GM18873 (cell line): ENCODE measurements around the gene GPBAR1.

Source experiments
- ATAC-seq: cut with Tn5 transposase; IDR thresholded peaks from one replicate; pipeline ENCODE4 v1.9.1; 2021; ENCODE audit warnings: mild to moderate bottlenecking, moderate library complexity, moderate number of reproducible peaks; ENCODE audit not compliant: unreplicated experiment, low FRiP score

GPBAR1 gene

GRCh38 chr2:218238887-218239286 is 21.9 kb upstream of the GPBAR1 start:
- no peak for ATAC-seq

- no peak for ATAC-seq
These were observed 16.6 kb upstream of the GPBAR1 start for GRCh38 chr2:218244204-218244603.

DNA sequence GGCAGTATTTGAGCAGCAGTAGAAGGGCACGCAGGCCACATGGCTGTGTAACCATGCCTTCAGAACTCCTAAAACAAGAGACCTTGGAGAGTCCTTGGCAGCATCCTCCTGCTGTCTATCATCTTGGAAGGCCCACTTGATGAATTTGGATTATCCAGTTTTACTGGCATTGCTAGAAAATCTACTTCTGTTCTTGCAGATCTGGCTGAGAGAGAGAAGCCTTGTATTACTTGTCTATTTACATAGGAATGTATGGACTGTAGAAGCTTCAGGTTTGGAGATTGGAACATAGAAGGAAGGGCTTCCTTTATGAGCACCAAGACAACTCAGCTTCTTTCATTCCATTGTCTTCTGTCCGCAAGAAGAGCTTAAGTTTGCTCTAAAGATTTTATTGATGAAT is 16.1 kb upstream of the GPBAR1 start:
- no peak for ATAC-seq

DNA sequence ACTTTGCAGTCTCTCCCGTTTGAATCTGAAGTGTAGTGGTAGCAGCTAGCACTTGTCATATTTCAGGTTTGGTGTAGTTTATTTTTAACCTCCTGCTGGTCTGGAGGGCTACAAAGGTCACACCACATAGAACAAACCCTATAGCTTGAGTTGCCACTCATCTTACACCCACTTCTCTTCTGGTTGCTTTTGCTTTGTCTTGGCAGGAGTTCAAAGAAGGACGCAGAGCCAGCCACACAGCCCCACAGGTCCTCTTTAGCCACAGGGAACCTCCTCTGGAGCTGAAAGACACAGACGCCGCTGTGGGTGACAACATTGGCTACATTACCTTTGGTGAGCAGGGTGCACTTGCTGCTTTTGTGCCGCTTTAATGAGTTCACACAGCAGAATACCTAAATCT is 15.6 kb upstream of the GPBAR1 start:
- no peak for ATAC-seq

- no peak for ATAC-seq
These were observed 11.1 kb upstream of the GPBAR1 start for GRCh38 chr2:218249691-218250090.

DNA sequence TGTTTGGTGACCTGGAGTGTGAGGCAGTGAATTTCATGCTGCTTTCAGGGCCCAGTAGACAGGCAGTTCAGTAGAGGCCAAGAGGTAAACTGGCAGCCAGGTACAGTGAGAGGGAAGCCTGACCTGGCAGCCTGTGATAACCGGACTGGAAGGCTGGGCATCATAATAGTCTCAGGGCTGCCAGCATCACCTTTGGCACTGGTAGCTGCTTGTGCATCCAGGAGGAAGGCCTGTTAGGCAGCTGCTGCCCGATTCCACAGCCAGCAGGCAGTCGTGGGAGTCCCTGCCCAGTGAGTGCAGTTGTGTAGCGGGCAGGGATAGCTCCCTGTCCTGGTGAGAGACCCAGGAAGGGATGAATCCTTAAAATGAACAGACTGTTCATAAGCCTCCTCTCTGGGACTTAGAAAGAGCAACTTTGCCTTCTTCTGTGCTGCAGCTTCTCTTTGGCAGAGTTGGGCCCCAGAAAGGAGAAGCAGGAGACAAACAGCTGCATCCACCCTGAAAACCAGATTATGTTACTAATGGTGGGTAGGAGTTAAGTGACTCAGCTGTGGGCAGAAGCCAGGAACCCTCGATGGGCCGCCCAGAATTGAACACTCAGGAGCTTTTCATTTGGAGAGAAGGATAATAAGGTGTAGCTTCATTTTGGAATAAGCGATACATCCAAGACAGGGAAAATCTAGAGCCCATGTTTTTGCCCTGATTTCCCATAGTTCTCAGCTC is 8.1 kb upstream of the GPBAR1 start:
- no peak for ATAC-seq

GRCh38 chr2:218253232-218253625 is 7.6 kb upstream of the GPBAR1 start:
- ATAC-seq: no peak

DNA sequence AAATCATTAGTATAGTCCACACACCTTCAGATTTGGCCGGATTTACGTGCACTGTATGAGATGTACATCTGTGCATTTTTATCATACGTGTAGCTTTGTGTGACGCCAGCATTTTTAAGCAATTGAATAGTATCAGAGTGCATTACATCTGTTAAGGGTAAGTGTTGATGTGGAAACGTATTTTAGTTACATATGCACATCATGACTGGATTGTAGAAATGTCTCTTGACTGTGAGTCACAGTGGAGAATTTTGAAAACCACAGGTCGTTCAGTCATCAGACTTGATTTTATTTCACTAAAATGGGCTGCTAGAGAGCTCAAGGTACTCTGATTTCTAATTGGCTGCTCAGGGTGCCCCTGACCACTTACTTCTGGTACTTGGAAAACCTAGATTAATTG is 5.4 kb upstream of the GPBAR1 start:
- no peak for ATAC-seq

DNA sequence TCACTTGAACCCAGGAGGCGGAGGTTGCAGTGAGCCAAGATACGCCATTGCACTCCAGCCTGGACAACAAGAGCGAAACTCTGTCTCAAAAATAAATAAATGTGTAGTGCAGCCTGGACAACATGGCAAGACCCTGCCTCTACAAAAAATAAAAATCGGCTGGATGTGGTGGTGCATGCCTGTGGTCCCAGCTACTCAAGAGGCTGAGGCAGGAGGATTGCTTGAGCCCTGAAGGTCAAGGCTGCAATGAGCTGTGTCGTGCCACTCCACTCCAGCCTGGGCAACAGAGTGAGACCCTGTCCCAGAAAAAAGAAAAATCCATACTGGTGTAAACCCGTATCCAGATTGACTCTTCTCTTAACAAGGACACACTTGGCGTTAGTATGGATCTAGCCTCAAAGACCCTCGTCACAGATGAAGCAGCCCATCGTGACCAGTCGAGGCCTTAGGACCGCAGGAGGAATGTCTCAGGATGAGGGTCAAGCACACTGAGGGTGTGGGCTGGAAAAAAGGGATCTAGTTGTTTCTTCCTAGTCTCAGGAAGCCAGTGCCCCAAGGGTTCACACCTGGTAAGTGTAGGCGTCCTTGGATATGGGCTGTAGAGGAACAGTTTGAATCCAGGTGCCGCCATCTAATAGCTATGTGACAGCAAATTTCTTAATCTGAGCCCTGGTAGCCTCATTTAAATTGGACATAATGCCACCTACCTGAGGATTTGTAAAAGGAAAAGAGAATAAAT is 4.0 kb upstream of the GPBAR1 start:
- no peak for ATAC-seq

DNA sequence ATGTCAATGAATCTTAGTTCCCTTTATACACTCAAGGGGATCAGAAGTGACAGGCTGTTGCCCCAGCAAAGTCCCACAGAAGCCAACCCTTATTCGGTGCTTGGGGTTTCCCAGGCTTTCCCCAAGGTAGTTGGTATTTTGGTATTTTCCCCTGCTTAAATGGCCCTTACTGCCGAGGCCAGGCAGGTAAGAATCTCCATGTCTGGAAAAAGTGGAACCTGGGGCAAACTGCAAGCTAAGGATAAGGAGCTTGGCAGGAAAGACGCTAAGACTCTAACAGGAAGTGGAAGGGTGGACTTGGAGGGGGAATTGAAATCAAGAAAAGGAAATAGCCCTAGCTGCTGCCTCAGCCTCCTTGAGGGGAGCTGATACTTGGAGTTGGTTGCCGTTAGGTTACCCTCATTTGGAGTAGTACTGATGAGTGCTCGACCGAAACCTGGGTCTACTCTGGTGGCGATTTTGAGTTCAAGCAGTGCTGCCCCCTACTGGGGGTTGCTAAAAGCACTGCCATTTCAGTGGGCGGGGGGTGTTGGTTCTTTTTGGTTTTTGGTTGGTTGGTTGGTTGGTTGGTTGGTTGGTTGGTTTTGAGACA is 3.3 kb upstream of the GPBAR1 start:
- peak; percentile 53 for ATAC-seq

- no peak for ATAC-seq
These were observed 1.5 kb upstream of the GPBAR1 start for GRCh38 chr2:218259099-218259961.

DNA sequence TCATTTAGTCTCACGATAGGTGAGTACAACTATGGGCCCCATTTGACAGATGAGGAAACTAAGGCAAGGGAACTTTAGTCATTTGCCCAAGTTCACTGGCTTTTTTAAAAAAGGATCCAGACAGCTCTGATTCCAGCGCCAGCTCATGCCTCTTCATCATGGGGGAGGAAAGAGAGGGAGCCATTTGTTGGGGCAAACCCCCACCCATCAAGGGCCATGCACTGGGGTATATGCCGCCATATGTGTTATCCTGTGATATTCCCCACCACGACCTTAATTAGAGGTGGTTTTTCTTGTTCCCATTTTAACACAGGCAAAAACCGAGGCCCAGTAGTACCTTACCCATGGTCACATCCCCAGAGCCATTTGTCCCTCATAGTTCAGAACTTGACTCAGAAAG is 649 bp upstream of the GPBAR1 start:
- ATAC-seq: no peak

- ATAC-seq: no peak
These were observed 815 bp downstream of the GPBAR1 start for GRCh38 chr2:218261423-218262236.

DNA sequence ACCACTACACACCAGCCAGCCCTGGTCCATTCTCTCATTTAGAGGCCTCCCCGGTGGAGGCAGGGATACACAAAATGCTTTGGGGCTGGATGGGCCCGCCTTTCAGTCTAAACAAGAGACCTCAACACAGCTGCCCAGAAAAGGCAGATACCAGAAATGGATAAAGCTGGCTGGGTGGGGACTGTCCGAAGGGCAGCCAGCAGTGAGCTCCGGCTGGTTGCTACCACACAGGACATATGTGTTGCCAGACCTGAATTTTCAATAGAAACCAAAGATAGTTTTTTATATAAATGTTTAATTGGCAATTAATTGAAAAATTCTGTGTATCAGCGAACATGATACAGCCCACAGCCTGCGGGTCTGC is 1.4 kb downstream of the GPBAR1 start:
- ATAC-seq: no peak

GRCh38 chr2:218262631-218263586 is 2.1 kb downstream of the GPBAR1 start:
- ATAC-seq: no peak

GRCh38 chr2:218263817-218264641 is 3.2 kb downstream of the GPBAR1 start:
- ATAC-seq: no peak

DNA sequence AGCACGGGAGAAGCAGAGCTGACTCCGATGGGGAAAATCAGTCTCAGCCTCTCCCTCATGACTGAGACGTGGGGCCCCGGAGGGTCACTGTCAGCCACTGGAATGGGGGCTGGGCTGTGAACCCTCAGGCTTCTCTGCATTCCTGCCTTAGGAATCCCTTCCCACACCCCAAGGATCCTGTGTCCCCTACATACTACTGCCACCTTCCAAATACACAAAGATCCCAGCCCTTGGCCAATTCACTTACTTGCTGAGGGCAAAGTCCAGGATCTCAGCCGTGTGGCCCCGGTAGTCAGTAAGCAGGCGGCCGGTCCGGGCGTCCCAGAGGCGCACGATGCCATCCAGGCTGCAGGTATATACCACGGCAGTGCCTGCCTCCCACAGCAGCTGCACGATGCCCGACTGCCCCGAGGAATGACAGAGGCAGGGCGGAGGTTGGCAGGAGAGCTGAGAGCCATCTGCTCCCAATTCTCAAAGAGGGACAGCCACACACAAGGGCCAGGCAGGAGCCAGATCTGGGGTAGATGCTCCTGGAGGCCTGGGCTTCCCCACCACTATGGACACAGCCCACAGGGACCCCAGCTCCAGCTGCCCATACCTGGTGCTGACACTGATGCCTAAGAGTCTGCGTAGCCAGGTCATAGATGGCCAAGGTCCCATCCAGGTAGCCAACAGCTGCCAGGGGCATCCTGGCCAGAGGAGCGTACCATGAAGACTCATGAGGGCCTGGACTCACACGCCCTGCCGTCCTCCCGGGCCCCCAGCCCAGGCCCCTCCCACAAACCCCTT is 4.2 kb downstream of the GPBAR1 start:
- no peak for ATAC-seq
